Measurements from ENCODE around the gene KIRREL1. TPM values are rescaled to one million over a fixed set of nuclear protein-coding genes. Genes with fewer than 3 reads are reported as not detected.
A peak's percentile ranks its signal among the peaks of the same experiment; 100 is the strongest.

KIRREL1 gene
- total and polyA plus RNA-seq, 5 experiments from 2014 or later, result not detected

DNA sequence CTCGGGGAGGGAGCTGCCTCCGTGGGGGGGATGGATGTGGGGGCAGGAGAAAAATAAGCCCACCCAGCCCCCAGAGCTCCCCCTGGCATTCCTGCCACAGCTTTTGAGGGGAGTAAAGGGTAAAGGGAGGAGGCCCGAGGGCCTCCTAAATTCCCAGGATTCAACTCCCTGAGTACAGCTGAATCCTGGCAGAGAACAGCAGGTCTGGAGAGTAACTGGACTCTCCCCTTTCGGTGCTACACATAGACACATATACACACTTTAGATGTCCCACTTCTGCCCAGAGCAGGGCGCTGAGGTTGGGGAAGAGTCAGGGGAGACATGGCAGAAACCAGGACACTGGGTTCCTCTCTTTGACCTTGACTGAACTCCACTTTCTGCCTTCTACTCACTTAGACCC, 3.0 kb downstream of the KIRREL1 start:
- DNase-seq (no peak), ATAC-seq (no peak)
- peaks cover 6 to 21% (median 15%) of the 10 kb centered on the region in 4 donors for H3K4me1 Mint-ChIP-seq
- H3K27me3 Mint-ChIP-seq, result peaks cover 25 to 39% (median 35%) of the 10 kb centered on the region in 5 donors
- no peak overlapping the region for H3K27ac Mint-ChIP-seq
- no peak overlapping the region for H3K4me3 Mint-ChIP-seq
- H3K36me3 Mint-ChIP-seq, result no peaks in the 10 kb centered on the region
- POLR2A ChIA-PET, result no interaction called here
- H3K9me3 Mint-ChIP-seq, result no peaks in the 10 kb centered on the region

DNA sequence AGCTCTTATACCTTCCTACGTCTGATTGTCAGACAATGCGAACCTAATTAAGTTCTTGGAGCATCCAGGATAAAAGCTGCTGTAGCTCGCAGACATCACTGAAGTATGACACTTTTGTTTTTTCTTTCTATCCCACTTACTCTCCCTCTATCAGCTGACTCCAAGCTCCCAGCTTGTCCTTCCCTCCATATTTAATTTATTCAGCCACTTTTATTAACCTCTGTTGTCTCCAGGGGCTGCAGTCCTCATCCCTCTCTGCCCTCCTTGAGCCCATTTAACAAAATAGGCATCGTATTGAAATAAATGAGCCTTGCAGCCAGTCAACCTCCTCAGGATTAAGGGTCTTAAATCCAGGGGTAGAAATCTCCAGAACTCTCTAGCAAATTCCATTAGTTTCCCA, 7.1 kb downstream of the KIRREL1 start:
- H3K36me3 Mint-ChIP-seq, result no peaks in the 10 kb centered on the region
- no peaks in the 10 kb centered on the region for H3K9me3 Mint-ChIP-seq
- DNase-seq (no peak), ATAC-seq (no peak)
- peaks cover 5 to 11% (median 9%) of the 10 kb centered on the region in 5 donors for H3K27me3 Mint-ChIP-seq
- no peak overlapping the region for H3K27ac Mint-ChIP-seq
- H3K4me1 Mint-ChIP-seq, result no peaks in the 10 kb centered on the region
- POLR2A ChIA-PET, result no interaction called here
- H3K4me3 Mint-ChIP-seq, result no peak overlapping the region

DNA sequence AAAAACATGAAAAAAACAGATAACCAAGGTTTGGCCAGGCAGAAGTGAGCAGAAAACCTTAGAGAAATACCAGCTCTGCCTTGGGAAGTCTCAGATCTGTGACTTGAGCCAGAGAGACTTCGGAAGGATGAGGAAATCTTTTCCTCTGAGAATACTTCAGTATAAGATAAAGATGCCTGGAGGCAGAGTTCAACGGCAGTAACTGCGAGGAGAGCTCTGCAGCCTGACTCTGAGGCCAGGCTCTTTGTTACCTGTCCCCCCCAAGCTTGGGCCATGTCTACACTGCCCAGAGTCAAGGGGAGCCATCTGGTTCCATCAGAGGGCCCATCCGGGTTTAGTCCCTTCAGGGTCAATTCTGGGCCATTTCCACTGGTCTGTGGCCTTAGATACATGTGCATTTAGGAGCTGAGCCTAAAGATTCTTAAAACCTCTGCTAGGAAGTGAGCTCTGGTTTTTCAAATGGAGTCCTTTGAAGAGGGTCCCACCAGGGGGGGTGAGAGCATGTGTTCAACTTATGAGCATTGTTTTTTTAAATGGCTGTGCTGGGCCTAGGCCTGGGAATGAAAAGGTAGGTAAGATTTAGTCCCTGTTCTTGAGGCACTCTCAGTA, 8.7 kb downstream of the KIRREL1 start:
- Mint-ChIP-seq H3K4me1 (peaks cover 0 to under 1% (median 0%) of the 10 kb centered on the region in 4 donors), H3K36me3 (no peaks in the 10 kb centered on the region), H3K9me3 (no peaks in the 10 kb centered on the region), H3K4me3 (no peak overlapping the region), H3K27ac (no peak overlapping the region), H3K27me3 (peaks cover 2 to 12% (median 9%) of the 10 kb centered on the region in 5 donors)
- DNase-seq, result no peak
- POLR2A ChIA-PET, result no interaction called here
- no peak for ATAC-seq

DNA sequence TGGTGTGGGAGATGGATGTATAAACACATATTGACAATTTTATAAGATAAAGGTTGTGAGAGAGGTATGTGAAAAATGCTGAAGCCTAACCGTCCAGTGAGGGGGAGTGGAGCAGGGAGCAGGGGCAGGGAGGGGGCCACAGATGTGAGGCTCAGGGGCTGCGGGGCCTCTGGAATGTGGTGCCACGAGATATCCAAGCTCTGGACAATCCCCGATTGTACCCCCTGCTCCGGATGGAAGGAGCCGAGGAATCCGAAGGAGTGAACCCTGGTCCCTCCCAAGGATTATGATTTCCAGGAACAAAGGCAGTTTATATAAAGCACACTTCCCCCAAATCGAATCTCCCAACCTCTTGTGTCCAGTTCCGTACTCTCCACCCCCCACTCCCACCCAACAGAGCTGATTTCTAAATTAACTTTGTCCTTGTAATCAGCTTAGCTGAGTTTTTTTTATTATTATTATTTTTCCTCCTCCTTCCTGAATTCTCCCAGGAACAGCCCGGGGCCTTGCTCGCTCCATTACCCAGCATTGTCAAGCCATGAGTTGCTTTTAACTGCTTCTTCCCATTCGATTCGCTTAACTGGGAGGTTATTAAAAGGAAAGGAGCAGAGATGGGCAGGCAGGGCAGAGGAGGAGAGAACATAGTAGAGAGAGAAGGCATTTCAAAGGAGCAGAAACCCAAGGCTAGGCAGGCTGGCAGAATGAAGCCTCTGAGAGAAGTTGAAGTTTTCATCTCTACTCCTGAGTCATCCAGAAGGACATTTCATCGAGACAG, 9.4 kb downstream of the KIRREL1 start:
- Mint-ChIP-seq H3K4me3 (no peak overlapping the region), H3K36me3 (no peaks in the 10 kb centered on the region), H3K27ac (no peak overlapping the region), H3K27me3 (peaks cover 2 to 16% (median 7%) of the 10 kb centered on the region in 5 donors), H3K4me1 (peaks cover 0 to 2% (median 0%) of the 10 kb centered on the region in 4 donors), H3K9me3 (no peaks in the 10 kb centered on the region)
- DNase-seq (no peak), ATAC-seq (no peak)
- POLR2A ChIA-PET, result no interaction called here

DNA sequence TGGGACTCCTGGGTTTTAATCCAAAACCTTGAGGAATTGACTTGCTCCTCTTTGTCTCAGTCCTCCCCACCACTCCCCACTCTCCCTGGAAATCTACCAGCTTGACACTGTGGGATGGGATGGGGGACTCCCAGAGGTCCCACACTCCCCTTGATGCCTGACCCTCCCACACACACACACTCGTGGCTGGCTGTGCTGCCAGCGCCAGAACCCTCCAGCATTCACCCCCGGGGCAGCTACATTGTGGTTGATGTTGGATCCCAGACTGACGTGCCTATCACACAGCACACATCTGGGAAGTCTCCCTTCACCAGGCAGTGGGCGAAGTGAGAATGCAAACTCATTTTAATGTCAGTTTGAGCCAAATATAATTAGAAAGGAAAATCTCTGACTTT, 10.0 kb downstream of the KIRREL1 start:
- Mint-ChIP-seq H3K4me3 (no peak overlapping the region), H3K27ac (peak overlapping the region in 2 of 10 donors; percentile 51 to 87), H3K9me3 (no peaks in the 10 kb centered on the region), H3K36me3 (no peaks in the 10 kb centered on the region), H3K27me3 (peaks cover 2 to 22% (median 7%) of the 10 kb centered on the region in 5 donors), H3K4me1 (peaks cover 0 to 2% (median 0%) of the 10 kb centered on the region in 4 donors)
- no peak for ATAC-seq
- no peak for DNase-seq
- POLR2A ChIA-PET, result no interaction called here

DNA sequence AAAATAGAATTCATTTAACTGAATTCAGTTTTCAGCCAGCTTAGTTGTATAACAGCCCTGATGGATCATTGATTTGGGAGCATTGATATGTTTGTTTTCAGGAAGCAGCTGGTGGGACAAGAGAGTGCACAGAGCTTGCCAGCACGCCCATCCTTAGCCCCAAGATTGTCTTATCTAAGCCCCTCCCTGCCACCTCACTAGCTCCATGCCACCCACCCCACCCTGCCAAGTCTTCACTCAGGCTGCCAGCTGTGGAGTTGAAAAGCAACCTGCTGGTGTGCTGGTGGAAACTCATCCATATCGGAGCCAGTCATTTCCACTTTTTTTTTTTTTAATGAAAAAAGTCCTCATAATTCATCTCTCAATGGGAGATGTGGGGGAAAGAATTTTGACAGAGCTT, 11.8 kb downstream of the KIRREL1 start:
- Mint-ChIP-seq H3K27ac (no peak overlapping the region), H3K4me1 (peaks cover 0 to 2% (median 0%) of the 10 kb centered on the region in 4 donors), H3K9me3 (no peaks in the 10 kb centered on the region), H3K27me3 (peaks cover 1 to 25% (median 9%) of the 10 kb centered on the region in 5 donors), H3K36me3 (no peaks in the 10 kb centered on the region), H3K4me3 (no peak overlapping the region)
- ATAC-seq (no peak), DNase-seq (no peak)
- POLR2A ChIA-PET, result no interaction called here

DNA sequence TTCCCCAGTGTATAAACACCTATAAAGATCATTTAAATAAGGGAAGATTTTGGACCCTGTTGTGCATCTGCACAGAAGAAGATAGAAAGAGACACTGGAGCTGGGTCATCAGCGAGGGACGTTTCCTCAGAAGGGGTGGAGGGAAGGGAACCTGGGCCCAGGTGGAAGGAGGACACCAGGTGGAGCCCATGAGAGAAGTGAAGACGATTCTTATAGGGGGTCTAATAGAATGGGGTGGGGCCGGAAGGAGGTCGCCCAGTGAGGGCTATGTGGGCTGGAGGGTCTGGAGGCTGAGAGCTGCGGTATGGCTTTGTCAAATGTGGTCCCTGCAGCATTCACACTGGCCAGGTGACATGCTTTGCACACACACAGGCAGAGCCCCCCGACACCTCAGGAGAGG, 13.7 kb downstream of the KIRREL1 start:
- no peak for ATAC-seq
- no peaks in the 10 kb centered on the region for H3K36me3 Mint-ChIP-seq
- H3K4me3 Mint-ChIP-seq, result no peak overlapping the region

DNA sequence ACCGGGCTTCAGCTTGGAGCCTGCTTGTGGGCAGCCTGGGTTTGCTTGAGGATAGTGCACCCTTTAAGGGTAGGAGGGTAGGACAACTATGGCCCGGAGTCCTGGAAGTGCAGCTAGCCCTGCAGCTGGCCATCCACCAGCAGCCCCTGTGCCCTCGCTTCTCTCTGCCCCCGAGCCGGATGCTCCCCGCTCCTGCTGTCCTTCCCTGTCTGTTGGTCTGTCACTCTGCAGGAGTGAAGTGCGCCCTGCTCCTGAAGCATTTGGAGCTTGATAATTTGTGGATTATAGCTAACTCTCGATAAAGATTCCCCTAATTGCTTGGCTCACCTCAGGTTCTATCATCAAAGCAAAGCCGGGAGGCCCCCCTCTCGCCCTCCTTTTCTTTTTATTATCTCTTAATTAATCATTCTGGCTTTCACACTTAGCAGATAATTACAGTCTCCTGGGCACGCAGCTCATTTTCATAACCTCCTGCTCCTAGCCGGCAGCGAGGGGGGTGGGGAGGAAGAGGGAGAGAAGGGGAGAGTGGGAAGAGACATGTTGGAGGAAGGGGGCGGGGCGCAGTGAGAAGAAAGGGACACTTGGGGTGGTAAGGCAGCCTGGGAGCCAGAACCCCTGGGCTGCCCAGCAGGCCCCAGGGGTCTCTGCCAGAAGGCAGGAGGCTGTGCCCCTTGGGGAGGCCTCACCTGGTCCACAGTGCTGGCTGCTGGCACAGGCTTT, 14.4 kb downstream of the KIRREL1 start:
- Mint-ChIP-seq H3K36me3 (no peaks in the 10 kb centered on the region), H3K9me3 (no peaks in the 10 kb centered on the region), H3K4me3 (no peak overlapping the region), H3K27ac (no peak overlapping the region), H3K4me1 (peaks cover 0 to 2% (median 0%) of the 10 kb centered on the region in 4 donors), H3K27me3 (peaks cover 1 to 25% (median 9%) of the 10 kb centered on the region in 5 donors)
- DNase-seq (no peak), ATAC-seq (no peak)
- POLR2A ChIA-PET, result no interaction called here

More for the DNA sequence above, 13.7 kb downstream of the KIRREL1 start:
- no peak for DNase-seq
- POLR2A ChIA-PET, result no interaction called here
- Mint-ChIP-seq H3K9me3 (no peaks in the 10 kb centered on the region), H3K27me3 (peaks cover 1 to 25% (median 9%) of the 10 kb centered on the region in 5 donors), H3K4me1 (peaks cover 0 to 2% (median 0%) of the 10 kb centered on the region in 4 donors), H3K27ac (no peak overlapping the region)

DNA sequence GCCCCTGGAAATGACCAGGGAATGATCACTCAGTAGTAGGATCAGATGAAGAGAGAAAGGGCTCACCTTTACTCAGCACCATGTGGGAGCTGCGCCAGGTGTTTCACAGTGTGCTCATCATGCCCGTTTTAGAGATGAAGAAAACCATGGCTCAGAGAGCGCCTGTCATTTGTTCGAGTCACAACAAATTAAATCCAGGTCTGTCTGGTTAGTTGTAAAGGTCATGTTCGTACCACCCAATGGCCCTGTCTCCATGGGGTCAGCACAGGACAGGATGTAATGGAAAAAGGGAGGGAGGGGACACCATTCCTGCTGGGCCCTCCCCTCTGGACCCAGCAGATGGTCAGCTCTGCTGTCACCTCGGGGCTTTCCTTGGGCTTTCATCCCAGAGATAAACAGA, 15.2 kb downstream of the KIRREL1 start:
- ATAC-seq, result no peak
- Mint-ChIP-seq H3K36me3 (no peaks in the 10 kb centered on the region), H3K9me3 (no peaks in the 10 kb centered on the region), H3K4me3 (no peak overlapping the region), H3K27me3 (peaks cover 2 to 25% (median 9%) of the 10 kb centered on the region in 5 donors), H3K4me1 (peaks cover 0 to 2% (median under 1%) of the 10 kb centered on the region in 4 donors), H3K27ac (no peak overlapping the region)
- DNase-seq, result no peak
- POLR2A ChIA-PET, result no interaction called here

DNA sequence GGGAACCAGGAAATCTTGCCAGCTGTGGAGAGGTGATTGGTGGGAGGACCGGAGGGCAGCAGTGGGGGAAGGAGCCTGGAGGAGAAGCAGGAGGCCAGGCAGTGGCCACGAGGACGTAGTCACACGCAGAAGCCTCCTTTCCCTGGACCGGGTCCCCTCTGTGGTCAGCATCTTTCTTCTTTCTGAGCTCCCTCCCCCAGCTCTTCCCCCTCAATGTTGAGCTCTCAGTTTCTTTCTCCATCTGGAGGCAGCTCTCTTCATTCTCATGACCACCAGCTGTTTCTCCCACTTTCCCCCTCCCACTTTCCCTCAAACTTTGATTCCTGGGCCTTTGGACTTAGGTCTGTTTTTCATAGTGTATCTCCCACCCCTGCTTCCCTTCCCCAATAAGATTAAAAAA, 18.3 kb downstream of the KIRREL1 start:
- Mint-ChIP-seq H3K36me3 (no peaks in the 10 kb centered on the region), H3K27me3 (peaks cover 4 to 20% (median 12%) of the 10 kb centered on the region in 5 donors), H3K4me3 (no peak overlapping the region), H3K4me1 (peaks cover 0 to 6% (median 2%) of the 10 kb centered on the region in 4 donors), H3K9me3 (no peaks in the 10 kb centered on the region), H3K27ac (no peak overlapping the region)
- ATAC-seq, result no peak
- DNase-seq, result no peak
- POLR2A ChIA-PET, result no interaction called here

DNA sequence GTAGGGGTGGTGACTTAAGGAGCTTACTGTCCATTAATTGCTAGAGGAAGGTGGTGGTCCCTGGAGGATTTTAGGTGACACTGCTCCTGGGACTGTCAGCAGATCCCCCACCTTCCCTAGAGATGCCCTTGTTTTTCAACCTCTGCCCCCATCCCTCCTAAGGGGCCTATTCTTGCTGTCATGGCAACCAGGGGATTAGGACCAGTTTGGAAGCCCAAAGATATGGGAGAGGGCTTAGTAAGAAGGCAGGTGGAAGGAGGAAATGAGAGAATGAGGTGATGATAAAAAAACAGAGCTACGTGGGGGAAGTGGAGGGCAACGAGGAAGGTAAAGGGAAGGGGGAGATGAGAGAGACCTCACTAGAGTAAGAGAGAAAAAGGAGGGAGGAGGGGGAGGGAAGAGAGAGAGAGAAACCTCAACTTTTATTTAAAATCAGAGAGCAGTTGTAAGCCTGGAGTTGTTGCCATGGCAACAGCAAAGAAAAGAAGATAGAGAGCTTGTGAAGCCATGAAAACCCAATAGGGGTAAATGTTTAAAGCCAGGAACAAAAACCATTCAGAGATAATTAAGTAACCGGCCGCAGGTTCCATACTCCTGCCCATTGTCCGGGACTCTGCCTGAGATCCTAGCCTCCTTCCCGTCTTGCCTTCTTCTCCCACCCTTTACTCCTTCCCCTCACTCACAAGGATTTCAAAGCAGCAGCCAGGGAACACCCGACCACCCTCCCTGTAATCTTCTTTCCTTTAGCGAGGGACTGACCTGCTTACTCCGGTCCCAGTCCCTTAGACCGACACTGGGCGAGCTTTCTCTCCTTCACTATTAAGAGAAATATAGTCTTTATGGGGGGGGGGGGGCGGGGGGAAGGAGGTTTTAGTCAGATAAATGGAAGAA, 20.6 kb downstream of the KIRREL1 start:
- Mint-ChIP-seq H3K4me3 (no peak overlapping the region), H3K27ac (no peak overlapping the region), H3K9me3 (no peaks in the 10 kb centered on the region), H3K36me3 (no peaks in the 10 kb centered on the region), H3K27me3 (peaks cover 2 to 23% (median 7%) of the 10 kb centered on the region in 5 donors), H3K4me1 (peaks cover 0 to 6% (median under 1%) of the 10 kb centered on the region in 4 donors)
- DNase-seq, result no peak
- POLR2A ChIA-PET, result no interaction called here
- ATAC-seq, result no peak

DNA sequence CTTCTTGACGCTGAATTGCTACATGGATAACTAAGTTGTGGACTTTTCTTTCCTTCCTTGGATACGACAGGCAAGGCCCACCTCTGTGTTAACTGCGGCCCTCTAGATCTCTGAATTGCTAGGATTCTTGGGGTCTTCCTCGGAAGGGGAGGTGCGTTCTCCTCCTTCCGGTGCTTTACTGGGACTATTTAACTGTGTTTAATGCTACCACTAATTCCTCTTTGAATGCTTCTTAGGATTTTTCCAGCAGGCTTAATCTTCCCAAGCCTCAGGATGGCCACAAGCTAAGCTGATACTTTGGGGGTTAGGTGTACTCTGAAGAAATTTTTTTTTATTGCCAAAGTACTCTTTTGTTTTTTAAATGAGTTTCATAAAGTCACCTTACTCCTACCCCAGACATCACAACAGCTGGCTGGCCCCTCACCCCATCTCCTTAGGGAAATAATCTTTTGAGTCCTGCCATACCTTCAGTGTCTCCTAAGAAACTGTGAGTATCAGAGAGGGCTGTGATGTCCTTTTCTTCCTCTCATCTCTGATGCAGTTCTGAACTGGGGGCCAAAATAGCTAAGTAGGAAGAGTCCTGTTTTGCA, 21.4 kb downstream of the KIRREL1 start:
- Mint-ChIP-seq H3K4me3 (no peak overlapping the region), H3K36me3 (no peaks in the 10 kb centered on the region), H3K27me3 (peaks cover 2 to 26% (median 10%) of the 10 kb centered on the region in 5 donors), H3K9me3 (no peaks in the 10 kb centered on the region), H3K27ac (no peak overlapping the region), H3K4me1 (peaks cover 0 to 6% (median under 1%) of the 10 kb centered on the region in 4 donors)
- DNase-seq, result no peak
- POLR2A ChIA-PET, result no interaction called here
- no peak for ATAC-seq

Measured in naive thymus-derived CD8-positive, alpha-beta T cell (primary cell).